Memory B cell (primary cell): Measurements from ENCODE around the gene ABCC1.
A peak's percentile ranks its signal among the peaks of the same experiment; 100 is the strongest.
"Not testable (repeated sequence)": the region's sequence is repeated elsewhere in the genome, so short reads cannot be mapped to it uniquely, and the experiment has no call there.

Experiments used
- ATAC-seq: fragments of 150-1000 bp; cut with Tn5 transposase; 2 replicates; pipeline ENCODE4 v1.10.0; 2021; ENCODE audit warnings: low read depth, mild to moderate bottlenecking, moderate library complexity
- DNase-seq, 2 donors: peaks; one replicate each; pipeline ENCODE4 v3.0.0; 2022; ENCODE audit warnings: low spot score in 2 of 2
- H3K27ac Mint-ChIP-seq: one replicate; pipeline ENCODE4 v1.8.0; 2022; ENCODE audit warnings: mild to moderate bottlenecking, moderate library complexity, mixed read lengths
- H3K27me3 Mint-ChIP-seq: one replicate; pipeline ENCODE4 v1.8.0; 2022; ENCODE audit warnings: mixed read lengths
- H3K36me3 Mint-ChIP-seq: one replicate; pipeline ENCODE4 v1.8.0; 2022; ENCODE audit warnings: mild to moderate bottlenecking, mixed read lengths
- H3K4me1 Mint-ChIP-seq: one replicate; pipeline ENCODE4 v1.8.0; 2022; ENCODE audit warnings: mixed read lengths
- H3K4me3 Mint-ChIP-seq: one replicate; pipeline ENCODE4 v1.8.0; 2022; ENCODE audit warnings: mild to moderate bottlenecking, moderate library complexity, mixed read lengths
- H3K9me3 Mint-ChIP-seq: one replicate; pipeline ENCODE4 v1.8.0; 2022; ENCODE audit warnings: mixed read lengths

ABCC1 gene

GRCh38 chr16:16101585-16101984 is 152.2 kb downstream of the ABCC1 start:
- DNase-seq (no peak), ATAC-seq (no peak)
- Mint-ChIP-seq H3K27me3 (no peaks in the 10 kb centered on the region), H3K4me1 (peaks cover 39% of the 10 kb centered on the region), H3K36me3 (peaks cover 37% of the 10 kb centered on the region), H3K27ac (no peak overlapping the region), H3K9me3 (no peaks in the 10 kb centered on the region), H3K4me3 (peak overlapping the region; percentile 43)

GRCh38 chr16:16102738-16103137 is 153.3 kb downstream of the ABCC1 start:
- peak overlapping the region; percentile 8 for H3K4me3 Mint-ChIP-seq
- peaks cover 40% of the 10 kb centered on the region for H3K4me1 Mint-ChIP-seq
- no peak overlapping the region for H3K27ac Mint-ChIP-seq
- no peaks in the 10 kb centered on the region for H3K27me3 Mint-ChIP-seq
- DNase-seq: no peak
- H3K36me3 Mint-ChIP-seq: peaks cover 34% of the 10 kb centered on the region
- ATAC-seq: no peak
- H3K9me3 Mint-ChIP-seq: no peaks in the 10 kb centered on the region

GRCh38 chr16:16104132-16104803 is 154.9 kb downstream of the ABCC1 start:
- not testable (repeated sequence) for H3K27me3 Mint-ChIP-seq, ATAC-seq, DNase-seq, H3K9me3 Mint-ChIP-seq, H3K4me3 Mint-ChIP-seq
- Mint-ChIP-seq H3K36me3 (peaks cover 27% of the 10 kb centered on the region), H3K4me1 (peaks cover 40% of the 10 kb centered on the region), H3K27ac (peak overlapping the region; percentile 76)

- not testable (repeated sequence) for DNase-seq, H3K9me3 Mint-ChIP-seq
- peak overlapping the region; percentile 76 for H3K27ac Mint-ChIP-seq
Observed at GRCh38 chr16:16104804-16105141, 155.4 kb downstream of the ABCC1 start.

GRCh38 chr16:16105646-16106045 is 156.2 kb downstream of the ABCC1 start:
- Mint-ChIP-seq H3K9me3 (no peaks in the 10 kb centered on the region), H3K4me3 (peak overlapping the region; percentile 27), H3K27me3 (no peaks in the 10 kb centered on the region), H3K27ac (peak overlapping the region; percentile 60), H3K36me3 (peaks cover 34% of the 10 kb centered on the region), H3K4me1 (peaks cover 28% of the 10 kb centered on the region)
- ATAC-seq: peak; percentile 24
- no peak for DNase-seq

More at GRCh38 chr16:16104804-16105141, 155.4 kb downstream of the ABCC1 start:
- peaks cover 36% of the 10 kb centered on the region for H3K4me1 Mint-ChIP-seq
- peaks cover 28% of the 10 kb centered on the region for H3K36me3 Mint-ChIP-seq
- not testable (repeated sequence) for ATAC-seq, H3K4me3 Mint-ChIP-seq, H3K27me3 Mint-ChIP-seq

- ATAC-seq: no peak
- Mint-ChIP-seq H3K4me1 (peaks cover 26% of the 10 kb centered on the region), H3K27ac (peak overlapping the region; percentile 60), H3K36me3 (peaks cover 39% of the 10 kb centered on the region), H3K27me3 (no peaks in the 10 kb centered on the region), H3K4me3 (no peak overlapping the region), H3K9me3 (no peaks in the 10 kb centered on the region)
- no peak for DNase-seq
Observed at GRCh38 chr16:16106466-16106865, 157.1 kb downstream of the ABCC1 start.

GRCh38 chr16:16107839-16108238 is 158.4 kb downstream of the ABCC1 start:
- ATAC-seq (no peak), DNase-seq (no peak)
- H3K36me3 Mint-ChIP-seq: peaks cover 41% of the 10 kb centered on the region
- H3K27ac Mint-ChIP-seq: no peak overlapping the region
- no peaks in the 10 kb centered on the region for H3K9me3 Mint-ChIP-seq
- no peaks in the 10 kb centered on the region for H3K27me3 Mint-ChIP-seq
- peaks cover 17% of the 10 kb centered on the region for H3K4me1 Mint-ChIP-seq
- no peak overlapping the region for H3K4me3 Mint-ChIP-seq

- ATAC-seq: no peak
- Mint-ChIP-seq H3K36me3 (peaks cover 35% of the 10 kb centered on the region), H3K4me1 (peaks cover 17% of the 10 kb centered on the region), H3K9me3 (no peaks in the 10 kb centered on the region), H3K27me3 (no peaks in the 10 kb centered on the region), H3K27ac (no peak overlapping the region), H3K4me3 (no peak overlapping the region)
- no peak for DNase-seq
Observed at GRCh38 chr16:16108759-16109158, 159.3 kb downstream of the ABCC1 start.

GRCh38 chr16:16109453-16110110 is 160.2 kb downstream of the ABCC1 start:
- H3K27ac Mint-ChIP-seq: no peak overlapping the region
- H3K27me3 Mint-ChIP-seq: no peaks in the 10 kb centered on the region
- no peak for ATAC-seq

GRCh38 chr16:16110111-16110490 is 160.7 kb downstream of the ABCC1 start:
- Mint-ChIP-seq H3K4me1 (peaks cover 13% of the 10 kb centered on the region), H3K9me3 (no peaks in the 10 kb centered on the region), H3K27me3 (no peaks in the 10 kb centered on the region), H3K36me3 (peaks cover 41% of the 10 kb centered on the region), H3K27ac (no peak overlapping the region), H3K4me3 (no peak overlapping the region)
- ATAC-seq (no peak), DNase-seq (no peak)

More at GRCh38 chr16:16109453-16110110, 160.2 kb downstream of the ABCC1 start:
- Mint-ChIP-seq H3K4me1 (peaks cover 15% of the 10 kb centered on the region), H3K4me3 (no peak overlapping the region), H3K36me3 (peaks cover 36% of the 10 kb centered on the region), H3K9me3 (no peaks in the 10 kb centered on the region)
- no peak for DNase-seq

GRCh38 chr16:16111639-16112038 is 162.2 kb downstream of the ABCC1 start:
- ATAC-seq: no peak
- no peaks in the 10 kb centered on the region for H3K9me3 Mint-ChIP-seq
- no peaks in the 10 kb centered on the region for H3K27me3 Mint-ChIP-seq
- peak overlapping the region; percentile 47 for H3K27ac Mint-ChIP-seq
- peaks cover 3% of the 10 kb centered on the region for H3K4me1 Mint-ChIP-seq
- peaks cover 45% of the 10 kb centered on the region for H3K36me3 Mint-ChIP-seq
- DNase-seq: no peak
- H3K4me3 Mint-ChIP-seq: no peak overlapping the region

GRCh38 chr16:16112450-16113053 is 163.1 kb downstream of the ABCC1 start:
- ATAC-seq (no peak), DNase-seq (no peak)
- Mint-ChIP-seq H3K27me3 (no peaks in the 10 kb centered on the region), H3K36me3 (peaks cover 54% of the 10 kb centered on the region), H3K4me1 (no peaks in the 10 kb centered on the region), H3K4me3 (no peak overlapping the region), H3K9me3 (no peaks in the 10 kb centered on the region), H3K27ac (no peak overlapping the region)

- ATAC-seq (no peak), DNase-seq (no peak)
- no peaks in the 10 kb centered on the region for H3K4me1 Mint-ChIP-seq
- H3K27me3 Mint-ChIP-seq: no peaks in the 10 kb centered on the region
- no peaks in the 10 kb centered on the region for H3K9me3 Mint-ChIP-seq
- H3K27ac Mint-ChIP-seq: no peak overlapping the region
- H3K4me3 Mint-ChIP-seq: no peak overlapping the region
- peaks cover 57% of the 10 kb centered on the region for H3K36me3 Mint-ChIP-seq
Observed at GRCh38 chr16:16113076-16113475, 163.7 kb downstream of the ABCC1 start.

GRCh38 chr16:16116841-16117240 is 167.4 kb downstream of the ABCC1 start:
- no peak overlapping the region for H3K4me3 Mint-ChIP-seq
- DNase-seq: no peak
- ATAC-seq: no peak
- H3K36me3 Mint-ChIP-seq: peaks cover 63% of the 10 kb centered on the region
- H3K27ac Mint-ChIP-seq: no peak overlapping the region
- H3K27me3 Mint-ChIP-seq: no peaks in the 10 kb centered on the region
- H3K9me3 Mint-ChIP-seq: no peaks in the 10 kb centered on the region
- no peaks in the 10 kb centered on the region for H3K4me1 Mint-ChIP-seq
